Immature natural killer cell (primary cell): ENCODE data around the gene AICDA. TPM values are rescaled to one million over a fixed set of nuclear protein-coding genes. Genes with fewer than 3 reads are reported as not detected.

Source experiments
- DNase-seq, 3 donors: peaks; one replicate each; pipeline ENCODE4 v3.0.0; 2022; ENCODE audit warnings: mixed read lengths in 1 of 3
- H3K27ac Mint-ChIP-seq, 6 donors: one replicate each; pipeline ENCODE4 v1.8.0; 2020; ENCODE audit warnings: mixed read lengths in 6 of 6, mild to moderate bottlenecking in 5 of 6, inconsistent platforms in 4 of 6, moderate library complexity in 3 of 6
- H3K27me3 Mint-ChIP-seq, 3 donors: one replicate each; pipeline ENCODE4 v1.8.0; 2020 to 2021; ENCODE audit warnings: low read depth in 3 of 3, mild to moderate bottlenecking in 3 of 3, mixed read lengths in 3 of 3, moderate library complexity in 3 of 3, inconsistent platforms in 1 of 3
- H3K36me3 Mint-ChIP-seq, 3 donors: one replicate each; pipeline ENCODE4 v1.8.0; 2020; ENCODE audit warnings: mixed read lengths in 3 of 3, inconsistent platforms in 2 of 3, mild to moderate bottlenecking in 2 of 3
- H3K4me1 Mint-ChIP-seq, 2 donors: one replicate each; pipeline ENCODE4 v1.8.0; 2020; ENCODE audit warnings: inconsistent platforms in 2 of 2, mild to moderate bottlenecking in 2 of 2, mixed read lengths in 2 of 2, moderate library complexity in 1 of 2
- H3K4me3 Mint-ChIP-seq, 5 donors: one replicate each; pipeline ENCODE4 v1.8.0; 2020; ENCODE audit warnings: mild to moderate bottlenecking in 5 of 5, mixed read lengths in 5 of 5, inconsistent platforms in 3 of 5, moderate library complexity in 3 of 5
- H3K9me3 Mint-ChIP-seq, 6 donors: one replicate each; pipeline ENCODE4 v1.8.0; 2020; ENCODE audit warnings: mild to moderate bottlenecking in 6 of 6, mixed read lengths in 6 of 6, inconsistent platforms in 4 of 6, moderate library complexity in 3 of 6
- polyA plus RNA-seq, 3 donors: library from polyadenylated mRNA; unstranded; fragments of 300-500 nt; fragmentation: Illumina TruSeq; gene quantifications; one replicate each; pipeline ENCODE4 v1.2.3, GENCODE V29; 2021

Gene AICDA
- polyA plus RNA-seq, 3 donors from 2014 or later = not detected

DNA sequence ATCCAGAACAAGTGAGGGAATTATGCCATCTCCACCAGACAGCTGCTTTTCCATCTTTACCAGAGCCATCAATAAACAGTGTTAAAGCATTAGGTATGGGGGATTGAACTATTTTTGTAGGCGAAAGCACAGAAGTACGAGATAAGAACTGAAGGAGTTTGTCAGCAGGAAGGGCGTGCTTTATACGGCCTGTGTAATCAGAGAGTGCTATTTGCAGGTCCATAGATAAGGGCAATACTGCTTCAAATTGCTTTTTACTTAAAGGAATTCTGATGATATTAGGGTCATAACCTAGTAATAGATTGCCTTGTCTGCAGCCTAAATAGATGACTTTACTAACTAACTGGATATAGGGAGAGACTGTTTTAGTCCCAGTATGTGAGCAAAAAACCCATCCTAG lies 51.6 kb downstream of the AICDA start:
- Mint-ChIP-seq H3K27me3 (peaks cover 4 to 13% (median 4%) of the 10 kb centered on the region in 3 donors), H3K36me3 (peaks cover 0 to 3% (median 0%) of the 10 kb centered on the region in 3 donors), H3K9me3 (peaks cover 0 to 7% (median 1%) of the 10 kb centered on the region in 6 donors), H3K4me3 (no peak overlapping the region), H3K4me1 (no peaks in the 10 kb centered on the region), H3K27ac (no peak overlapping the region)
- no peak for DNase-seq

DNA sequence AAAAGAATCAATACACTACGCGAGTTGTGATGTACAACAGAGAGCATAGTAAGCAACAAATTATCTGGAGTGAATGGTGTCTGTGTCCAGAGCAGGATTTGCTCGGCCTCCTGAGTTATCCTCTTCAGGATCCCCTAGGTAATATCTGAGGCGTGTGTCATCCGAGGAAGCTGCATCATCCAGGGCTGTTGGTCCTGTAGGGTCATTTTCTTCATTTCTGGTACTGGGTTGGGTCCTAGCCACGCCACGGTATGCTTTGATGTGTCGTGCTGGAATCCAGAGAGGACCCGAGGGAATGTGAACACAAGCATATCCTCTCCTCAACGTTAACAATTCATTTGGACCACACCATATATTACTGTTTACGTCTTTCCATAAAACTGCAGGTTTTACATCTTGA lies 53.0 kb downstream of the AICDA start:
- Mint-ChIP-seq H3K27ac (no peak overlapping the region), H3K27me3 (peaks cover 4 to 13% (median 6%) of the 10 kb centered on the region in 3 donors), H3K36me3 (peaks cover 0 to 3% (median 0%) of the 10 kb centered on the region in 3 donors), H3K4me1 (no peaks in the 10 kb centered on the region), H3K9me3 (peaks cover 0 to 7% (median 1%) of the 10 kb centered on the region in 6 donors), H3K4me3 (no peak overlapping the region)
- no peak for DNase-seq

DNA sequence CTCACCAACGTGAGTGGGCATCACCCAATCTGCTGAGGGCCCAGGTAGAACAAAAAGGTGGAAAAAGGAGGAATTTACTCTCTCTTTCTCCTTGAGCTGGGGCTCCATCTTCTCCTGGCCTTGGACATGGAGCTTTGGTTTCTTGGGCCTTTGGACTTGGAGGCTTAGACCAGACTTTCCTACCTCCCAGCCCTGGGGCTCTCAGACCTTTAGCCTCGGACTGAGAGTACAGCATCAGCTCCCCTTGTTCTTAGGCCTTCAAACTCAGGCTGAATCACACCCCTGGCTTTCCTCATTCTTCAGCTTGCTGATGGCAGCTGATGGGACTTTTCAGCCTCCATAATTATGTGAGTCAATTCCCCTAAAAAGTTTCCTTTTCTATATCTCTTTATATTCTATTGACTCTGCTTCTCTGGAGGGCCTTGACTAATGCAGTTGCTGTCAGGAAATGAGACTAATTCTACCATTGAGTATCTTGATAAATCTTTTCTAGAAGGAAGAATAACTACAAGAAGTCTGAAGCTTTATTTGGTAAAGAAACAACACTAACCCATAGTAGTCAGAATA lies 56.0 kb downstream of the AICDA start:
- no peaks in the 10 kb centered on the region for H3K4me1 Mint-ChIP-seq
- H3K36me3 Mint-ChIP-seq = no peaks in the 10 kb centered on the region
- no peak overlapping the region for H3K4me3 Mint-ChIP-seq
- H3K27me3 Mint-ChIP-seq = peaks cover 0 to 8% (median 4%) of the 10 kb centered on the region in 3 donors
- H3K9me3 Mint-ChIP-seq = peaks cover 0 to 3% (median 0%) of the 10 kb centered on the region in 6 donors
- DNase-seq = no peak
- H3K27ac Mint-ChIP-seq = no peak overlapping the region

DNA sequence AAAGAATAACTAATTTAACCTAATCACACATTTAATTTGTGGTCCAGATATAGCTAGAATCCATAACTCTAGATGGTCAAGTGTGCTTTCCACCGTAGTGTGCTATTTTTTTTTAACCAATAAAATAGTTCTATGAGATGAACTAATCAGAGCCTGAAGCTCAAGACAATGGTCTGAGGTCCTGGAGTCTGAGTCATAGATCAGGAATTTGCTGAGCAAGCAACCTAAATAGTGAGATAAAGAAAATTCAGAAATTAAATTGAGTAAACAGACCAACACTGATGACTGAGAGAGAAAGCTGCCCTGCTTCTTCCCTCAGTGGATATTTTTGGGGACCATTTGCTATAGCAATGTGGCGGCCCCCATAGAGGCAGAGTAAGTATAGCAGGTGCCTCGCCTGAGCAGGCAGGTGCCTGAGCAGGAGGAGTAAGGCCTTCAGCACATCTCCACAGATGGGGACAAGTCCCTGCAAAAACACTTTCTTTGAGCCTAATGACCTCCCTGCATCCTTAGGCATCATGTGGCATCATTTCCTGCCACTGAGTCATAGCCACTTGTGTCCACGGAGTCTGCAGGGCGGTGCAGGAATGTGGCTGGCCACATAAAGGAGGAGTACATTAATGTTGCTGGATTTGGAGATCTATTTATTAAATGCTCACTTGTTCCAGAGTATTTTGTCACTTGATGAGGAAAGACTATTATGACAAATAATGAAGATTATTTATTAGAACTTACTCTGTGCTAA lies 58.0 kb downstream of the AICDA start:
- Mint-ChIP-seq H3K27ac (no peak overlapping the region), H3K9me3 (peaks cover 0 to 2% (median 0%) of the 10 kb centered on the region in 6 donors), H3K4me1 (no peaks in the 10 kb centered on the region)

DNA sequence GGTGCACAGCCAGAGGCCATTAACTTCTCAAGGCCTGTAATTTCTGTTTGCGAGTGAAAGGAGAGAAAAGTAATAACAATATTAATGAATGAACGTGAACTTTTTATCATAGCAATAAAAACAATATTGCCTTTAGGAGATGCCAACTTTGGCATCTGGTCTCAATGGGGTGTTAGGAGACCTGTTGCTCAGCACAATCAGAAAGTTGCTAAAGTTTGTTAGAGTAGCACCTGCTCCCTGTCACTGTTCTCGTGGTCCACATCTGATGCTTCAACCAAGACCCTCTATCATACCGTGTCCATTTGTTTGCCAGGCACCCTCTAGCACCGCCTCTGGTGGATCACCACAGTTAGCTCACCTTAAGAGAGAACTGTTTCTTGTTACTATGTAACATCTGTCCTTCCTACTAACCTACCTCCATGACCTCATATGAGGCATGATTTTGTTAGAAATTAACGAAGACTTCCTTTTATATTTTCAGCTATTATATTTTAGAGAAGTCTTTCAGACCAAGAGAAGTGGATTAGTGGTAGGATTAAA lies 59.5 kb downstream of the AICDA start:
- Mint-ChIP-seq H3K27me3 (peaks cover 0 to 9% (median 2%) of the 10 kb centered on the region in 3 donors), H3K36me3 (no peaks in the 10 kb centered on the region), H3K4me1 (no peaks in the 10 kb centered on the region), H3K9me3 (peaks cover 0 to 2% (median 0%) of the 10 kb centered on the region in 6 donors), H3K27ac (no peak overlapping the region), H3K4me3 (no peak overlapping the region)
- DNase-seq = no peak

More for the DNA sequence above, 58.0 kb downstream of the AICDA start:
- no peak overlapping the region for H3K4me3 Mint-ChIP-seq
- no peak for DNase-seq
- peaks cover 0 to 5% (median 2%) of the 10 kb centered on the region in 3 donors for H3K27me3 Mint-ChIP-seq
- no peaks in the 10 kb centered on the region for H3K36me3 Mint-ChIP-seq

Other genes starting within 250 kb of the AICDA start
- not detected for gene CLEC6A, start 156.9 kb downstream of the AICDA start, polyA plus RNA-seq
- gene CLEC4D, start 99.4 kb downstream of the AICDA start, polyA plus RNA-seq = not detected
- not detected for gene CLEC4E, start 72.0 kb downstream of the AICDA start, polyA plus RNA-seq
- not detected for gene MFAP5, start 50.0 kb upstream of the AICDA start, polyA plus RNA-seq
- gene RIMKLB, start 85.1 kb upstream of the AICDA start, polyA plus RNA-seq = 1 to 10 TPM in 2 of 3 donors, under 1 TPM in 1; 0.13 to 4.1 (median 1.6) TPM
- gene A2ML1, start 209.8 kb upstream of the AICDA start, polyA plus RNA-seq = not detected